Measurements from ENCODE around the gene TRIM62.

The TRIM62 gene

GRCh38 chr1:33185541-33185940, 3.7 kb upstream of the TRIM62 start:
- H3K4me1 ChIP-seq (ENCODE audit: control insufficient read depth, insufficient read depth, low read depth, low read length), result peaks cover 16% of the 10 kb centered on the region
- H3K23ac ChIP-seq (ENCODE audit: low read length in 2 of 2), result no peak overlapping the region
- no peak overlapping the region for H3K4me2 ChIP-seq (ENCODE audit: low read length, poor library complexity, severe bottlenecking)
- H2BK12ac ChIP-seq (ENCODE audit: low read length in 2 of 2), result no peak overlapping the region
- no peak overlapping the region for H3K18ac ChIP-seq (ENCODE audit: low read depth in 1 of 2, low read length in 2 of 2)
- H2BK120ac ChIP-seq (ENCODE audit: low read depth, low read length), result no peak overlapping the region
- H2BK15ac ChIP-seq (ENCODE audit: low read depth, poor library complexity, severe bottlenecking), result no peak overlapping the region
- H3K27ac ChIP-seq (ENCODE audit: low read length, poor library complexity, severe bottlenecking), result no peak overlapping the region
- no peak overlapping the region for H3K9ac ChIP-seq (ENCODE audit: low read length)
- no peak overlapping the region for H2AK5ac ChIP-seq (ENCODE audit: low read length, severe bottlenecking)
- H3K9me3 ChIP-seq (ENCODE audit: control insufficient read depth, low read length), result no peaks in the 10 kb centered on the region
- peaks cover 0 to 6% of the 10 kb centered on the region in 2 experiments for H3K36me3 ChIP-seq (ENCODE audit: control insufficient read depth in 1 of 2, insufficient read depth in 2 of 2, low read depth in 1 of 2, low read length in 2 of 2)
- H2BK5ac ChIP-seq (ENCODE audit: low read depth, low read length, poor library complexity, severe bottlenecking), result no peak overlapping the region
- no peak overlapping the region for H4K91ac ChIP-seq (ENCODE audit: low read length)
- no peak overlapping the region for H2AFZ ChIP-seq (ENCODE audit: low read depth, low read length)
- DNase-seq, result no peak
- no peak overlapping the region for H3K14ac ChIP-seq (ENCODE audit: low read length in 2 of 2)
- peaks cover 0 to 21% of the 10 kb centered on the region in 2 experiments for H3K27me3 ChIP-seq (ENCODE audit: control insufficient read depth in 1 of 2, insufficient read depth in 1 of 2, low read length in 2 of 2)
- no peak overlapping the region for H4K8ac ChIP-seq (ENCODE audit: low read length)
- peaks cover 4% of the 10 kb centered on the region for H3K79me1 ChIP-seq (replicated peaks; ENCODE audit: low read length, poor library complexity, severe bottlenecking)
- no peak overlapping the region for H3K4ac ChIP-seq (ENCODE audit: low read depth in 1 of 2, low read length in 2 of 2)
- no peak overlapping the region for H3K4me3 ChIP-seq (ENCODE audit: insufficient read depth in 1 of 2, low read depth in 1 of 2, low read length in 2 of 2)

GRCh38 chr1:33183306-33183705, 1.5 kb upstream of the TRIM62 start:
- H3K18ac ChIP-seq (ENCODE audit: low read depth in 1 of 2, low read length in 2 of 2), result no peak overlapping the region
- H3K9ac ChIP-seq (ENCODE audit: low read length), result no peak overlapping the region
- H3K4ac ChIP-seq (ENCODE audit: low read depth in 1 of 2, low read length in 2 of 2), result no peak overlapping the region
- H4K8ac ChIP-seq (ENCODE audit: low read length), result no peak overlapping the region
- no peak overlapping the region for H3K4me2 ChIP-seq (ENCODE audit: low read length, poor library complexity, severe bottlenecking)
- H2BK15ac ChIP-seq (ENCODE audit: low read depth, poor library complexity, severe bottlenecking), result no peak overlapping the region
- H2AFZ ChIP-seq (ENCODE audit: low read depth, low read length), result no peak overlapping the region
- WGBS, result 95% methylated on average over 2 of the region's 2 CpGs
- no peak overlapping the region for H3K27ac ChIP-seq (ENCODE audit: low read length, poor library complexity, severe bottlenecking)
- no peak overlapping the region for H3K23ac ChIP-seq (ENCODE audit: low read length in 2 of 2)
- peaks cover 25% of the 10 kb centered on the region for H3K4me1 ChIP-seq (ENCODE audit: control insufficient read depth, insufficient read depth, low read depth, low read length)
- H2AK5ac ChIP-seq (ENCODE audit: low read length, severe bottlenecking), result peak overlapping the region; percentile 67
- DNase-seq, result no peak
- peaks cover 0 to 21% of the 10 kb centered on the region in 2 experiments for H3K27me3 ChIP-seq (ENCODE audit: control insufficient read depth in 1 of 2, insufficient read depth in 1 of 2, low read length in 2 of 2)
- no peak overlapping the region for H3K14ac ChIP-seq (ENCODE audit: low read length in 2 of 2)
- H2BK120ac ChIP-seq (ENCODE audit: low read depth, low read length), result no peak overlapping the region
- H3K4me3 ChIP-seq (ENCODE audit: insufficient read depth in 1 of 2, low read depth in 1 of 2, low read length in 2 of 2), result no peak overlapping the region
- H3K9me3 ChIP-seq (ENCODE audit: control insufficient read depth, low read length), result no peaks in the 10 kb centered on the region
- H2BK12ac ChIP-seq (ENCODE audit: low read length in 2 of 2), result no peak overlapping the region
- peaks cover 4% of the 10 kb centered on the region for H3K79me1 ChIP-seq (replicated peaks; ENCODE audit: low read length, poor library complexity, severe bottlenecking)
- no peak overlapping the region for H2BK5ac ChIP-seq (ENCODE audit: low read depth, low read length, poor library complexity, severe bottlenecking)
- peaks cover 4 to 14% of the 10 kb centered on the region in 2 experiments for H3K36me3 ChIP-seq (ENCODE audit: control insufficient read depth in 1 of 2, insufficient read depth in 2 of 2, low read depth in 1 of 2, low read length in 2 of 2)
- H4K91ac ChIP-seq (ENCODE audit: low read length), result no peak overlapping the region

GRCh38 chr1:33182896-33183295, 1.1 kb upstream of the TRIM62 start:
- Histone ChIP-seq H4K91ac (ENCODE audit: low read length) (no peak overlapping the region), H3K36me3 (ENCODE audit: control insufficient read depth in 1 of 2, insufficient read depth in 2 of 2, low read depth in 1 of 2, low read length in 2 of 2) (peaks cover 9 to 18% of the 10 kb centered on the region in 2 experiments), H3K4me3 (ENCODE audit: insufficient read depth in 1 of 2, low read depth in 1 of 2, low read length in 2 of 2) (no peak overlapping the region), H4K8ac (ENCODE audit: low read length) (no peak overlapping the region), H3K4me1 (ENCODE audit: control insufficient read depth, insufficient read depth, low read depth, low read length) (peaks cover 28% of the 10 kb centered on the region), H3K27ac (ENCODE audit: low read length, poor library complexity, severe bottlenecking) (peak overlapping the region; percentile 88), H2AFZ (ENCODE audit: low read depth, low read length) (no peak overlapping the region), H3K79me1 (replicated peaks; ENCODE audit: low read length, poor library complexity, severe bottlenecking) (peaks cover 4% of the 10 kb centered on the region), H3K4ac (ENCODE audit: low read depth in 1 of 2, low read length in 2 of 2) (no peak overlapping the region), H3K27me3 (ENCODE audit: control insufficient read depth in 1 of 2, insufficient read depth in 1 of 2, low read length in 2 of 2) (peaks cover 0 to 21% of the 10 kb centered on the region in 2 experiments), H3K9me3 (ENCODE audit: control insufficient read depth, low read length) (no peaks in the 10 kb centered on the region), H3K14ac (ENCODE audit: low read length in 2 of 2) (no peak overlapping the region), H2BK5ac (ENCODE audit: low read depth, low read length, poor library complexity, severe bottlenecking) (no peak overlapping the region), H2AK5ac (ENCODE audit: low read length, severe bottlenecking) (peak overlapping the region; percentile 1), H3K18ac (ENCODE audit: low read depth in 1 of 2, low read length in 2 of 2) (peak overlapping the region in 1 of 2 experiments; percentile 4), H3K9ac (ENCODE audit: low read length) (no peak overlapping the region), H3K4me2 (ENCODE audit: low read length, poor library complexity, severe bottlenecking) (no peak overlapping the region), H2BK120ac (ENCODE audit: low read depth, low read length) (no peak overlapping the region), H2BK15ac (ENCODE audit: low read depth, poor library complexity, severe bottlenecking) (no peak overlapping the region), H2BK12ac (ENCODE audit: low read length in 2 of 2) (peak overlapping the region in 1 of 2 experiments; percentile 37), H3K23ac (ENCODE audit: low read length in 2 of 2) (no peak overlapping the region)
- WGBS, result 83% methylated on average over 6 of the region's 8 CpGs
- DNase-seq, result no peak

- Histone ChIP-seq H2AK5ac (ENCODE audit: low read length, severe bottlenecking) (peak overlapping the region; percentile 77), H3K27ac (ENCODE audit: low read length, poor library complexity, severe bottlenecking) (peak overlapping the region; percentile 88), H3K27me3 (ENCODE audit: control insufficient read depth in 1 of 2, insufficient read depth in 1 of 2, low read length in 2 of 2) (peaks cover 0 to 21% of the 10 kb centered on the region in 2 experiments), H2BK5ac (ENCODE audit: low read depth, low read length, poor library complexity, severe bottlenecking) (peak overlapping the region; percentile 33), H4K91ac (ENCODE audit: low read length) (no peak overlapping the region), H3K18ac (ENCODE audit: low read depth in 1 of 2, low read length in 2 of 2) (peak overlapping the region; percentile 4 to 52), H4K8ac (ENCODE audit: low read length) (no peak overlapping the region), H2BK12ac (ENCODE audit: low read length in 2 of 2) (peak overlapping the region in 1 of 2 experiments; percentile 37), H3K36me3 (ENCODE audit: control insufficient read depth in 1 of 2, insufficient read depth in 2 of 2, low read depth in 1 of 2, low read length in 2 of 2) (peaks cover 11 to 19% of the 10 kb centered on the region in 2 experiments), H3K4ac (ENCODE audit: low read depth in 1 of 2, low read length in 2 of 2) (no peak overlapping the region), H3K4me3 (ENCODE audit: insufficient read depth in 1 of 2, low read depth in 1 of 2, low read length in 2 of 2) (peak overlapping the region in 1 of 2 experiments; percentile 87), H2BK15ac (ENCODE audit: low read depth, poor library complexity, severe bottlenecking) (no peak overlapping the region), H2BK120ac (ENCODE audit: low read depth, low read length) (peak overlapping the region; percentile 64), H3K23ac (ENCODE audit: low read length in 2 of 2) (no peak overlapping the region), H2AFZ (ENCODE audit: low read depth, low read length) (peak overlapping the region; percentile 32), H3K4me2 (ENCODE audit: low read length, poor library complexity, severe bottlenecking) (peak overlapping the region; percentile 84), H3K9me3 (ENCODE audit: control insufficient read depth, low read length) (no peaks in the 10 kb centered on the region), H3K14ac (ENCODE audit: low read length in 2 of 2) (no peak overlapping the region), H3K79me1 (replicated peaks; ENCODE audit: low read length, poor library complexity, severe bottlenecking) (peaks cover 4% of the 10 kb centered on the region), H3K4me1 (ENCODE audit: control insufficient read depth, insufficient read depth, low read depth, low read length) (peaks cover 28% of the 10 kb centered on the region), H3K9ac (ENCODE audit: low read length) (peak overlapping the region; percentile 60)
- DNase-seq, result peak; percentile 69
- 35% methylated on average over 5 of the region's 5 CpGs for WGBS
Observed at GRCh38 chr1:33182401-33182841, 578 bp upstream of the TRIM62 start.
